Keratinocyte (primary cell): ENCODE results near the gene ASAP3. TPM values are rescaled to one million over a fixed set of nuclear protein-coding genes. Genes with fewer than 3 reads are reported as not detected.

Source experiments
- DNase-seq: peaks from one replicate; pipeline ENCODE4 v3.0.0-alpha.2; 2011; ENCODE audit warnings: low read depth, missing footprints, low spot score
- FAIRE-seq: peaks from 2 replicates; lab custom pipeline; 2011; peaks lifted over from hg19 to GRCh38; lab: Jason Lieb, UNC
- H2AFZ ChIP-seq: 2 replicates; pipeline ENCODE4 v1.6.0; 2012; ENCODE audit warnings: low read length, control low read depth, inconsistent platforms; ENCODE audit not compliant: control insufficient read depth
- H3K27ac ChIP-seq: 2 replicates; pipeline ENCODE4 v1.5.1; 2011; ENCODE audit warnings: low read length; ENCODE audit not compliant: control insufficient read depth, insufficient read depth
- H3K27me3 ChIP-seq: 3 replicates; pipeline ENCODE4 v1.6.0; 2011; ENCODE audit warnings: low read length; ENCODE audit not compliant: control insufficient read depth, insufficient read depth; ENCODE audit errors: extremely low read depth
- H3K36me3 ChIP-seq, 2 experiments: 2 replicates in 1 of 2; 3 replicates in 1 of 2; pipeline ENCODE4 v1.5.1; 2011; ENCODE audit warnings: low read length in 2 of 2, mild to moderate bottlenecking in 1 of 2; ENCODE audit not compliant: control insufficient read depth in 2 of 2, insufficient read depth in 2 of 2; ENCODE audit errors: extremely low read depth in 1 of 2
- H3K4me1 ChIP-seq: 3 replicates; pipeline ENCODE4 v1.5.1; 2011; ENCODE audit warnings: low read length; ENCODE audit not compliant: control insufficient read depth, insufficient read depth; ENCODE audit errors: extremely low read depth
- H3K4me2 ChIP-seq: 3 replicates; pipeline ENCODE4 v1.6.0; 2011; ENCODE audit warnings: low read depth, low read length; ENCODE audit not compliant: control insufficient read depth, insufficient read depth; ENCODE audit errors: extremely low read depth
- H3K4me3 ChIP-seq, 3 experiments: fragments of 200-600 bp in 1 of 3; sonication (generic) in 1 of 3; 2 replicates in 2 of 3; 3 replicates in 1 of 3; pipeline ENCODE4 v1.5.1; 2011 to 2016; ENCODE audit warnings: low read length in 3 of 3, mild to moderate bottlenecking in 3 of 3, control low read depth in 2 of 3, inconsistent platforms in 1 of 3, low read depth in 1 of 3, mixed read lengths in 1 of 3, mixed run types in 1 of 3, moderate library complexity in 1 of 3; ENCODE audit not compliant: control insufficient read depth in 2 of 3, insufficient read depth in 2 of 3; ENCODE audit errors: extremely low read depth in 1 of 3
- H3K79me2 ChIP-seq: 2 replicates; pipeline ENCODE4 v1.6.0; 2012; ENCODE audit warnings: low read length; ENCODE audit not compliant: control insufficient read depth, insufficient read depth
- H3K9ac ChIP-seq: 3 replicates; pipeline ENCODE4 v1.6.0; 2011; ENCODE audit warnings: low read length; ENCODE audit not compliant: control insufficient read depth, insufficient read depth; ENCODE audit errors: extremely low read depth
- H3K9me1 ChIP-seq: 3 replicates; pipeline ENCODE4 v1.6.0; 2011; ENCODE audit warnings: low read length; ENCODE audit not compliant: control insufficient read depth, insufficient read depth; ENCODE audit errors: extremely low read depth
- H3K9me3 ChIP-seq: 2 replicates; pipeline ENCODE4 v1.5.1; 2012; ENCODE audit warnings: low read depth, low read length; ENCODE audit not compliant: control insufficient read depth
- H4K20me1 ChIP-seq: 3 replicates; pipeline ENCODE4 v1.6.0; 2011; ENCODE audit warnings: low read length; ENCODE audit not compliant: control insufficient read depth, insufficient read depth; ENCODE audit errors: extremely low read depth
- EZH2 ChIP-seq: IDR thresholded peaks from one replicate; pipeline ENCODE4 v1.6.1; 2012; ENCODE audit warnings: inconsistent platforms, mild to moderate bottlenecking, low read length, moderate library complexity
- dilution Hi-C: fragments of 300-500 bp; cut with MboI; formaldehyde crosslinking; loops from one replicate; pipeline ENCODE4 v1.7.0; 2020; ENCODE audit warnings: low sequenced_read_pairs; ENCODE audit not compliant: extremely low pct_ligation_motif_present
- polyA plus RNA-seq, 5 experiments: library from polyadenylated mRNA; depleted of rRNA in 3 of 5; stranded (reverse) in 3 of 5; stranded (forward) in 1 of 5; unstranded in 1 of 5; fragments of >200 nt; gene quantifications; 1 replicate in 1 of 5; 2 replicates in 3 of 5; 3 replicates in 1 of 5; pipeline versions ENCODE4 v1.2.1 to v1.2.3, GENCODE V29; 2011 to 2012; ENCODE audit warnings: missing spikeins in 2 of 5, low read depth in 1 of 5, low replicate concordance in 1 of 5
- TF ChIP-seq, protein P1 (sequence below), 3 experiments: IDR thresholded peaks in 1 of 3; conservative IDR thresholded peaks in 1 of 3; optimal IDR thresholded peaks in 1 of 3; 2 replicates in 2 of 3; 3 replicates in 1 of 3; pipeline versions ENCODE3 to v1.5.1; 2011; ENCODE audit warnings: low read length in 3 of 3, mild to moderate bottlenecking in 3 of 3, moderate library complexity in 2 of 3, control low read depth in 1 of 3, inconsistent platforms in 1 of 3; ENCODE audit not compliant: insufficient read depth in 2 of 3; ENCODE audit errors: extremely low read depth in 1 of 3

Gene ASAP3
- polyA plus RNA-seq, 1 donor (not counting 4 experiments of a cell fraction or from before 2014, with no cell fraction given), result 11.4 TPM

DNA sequence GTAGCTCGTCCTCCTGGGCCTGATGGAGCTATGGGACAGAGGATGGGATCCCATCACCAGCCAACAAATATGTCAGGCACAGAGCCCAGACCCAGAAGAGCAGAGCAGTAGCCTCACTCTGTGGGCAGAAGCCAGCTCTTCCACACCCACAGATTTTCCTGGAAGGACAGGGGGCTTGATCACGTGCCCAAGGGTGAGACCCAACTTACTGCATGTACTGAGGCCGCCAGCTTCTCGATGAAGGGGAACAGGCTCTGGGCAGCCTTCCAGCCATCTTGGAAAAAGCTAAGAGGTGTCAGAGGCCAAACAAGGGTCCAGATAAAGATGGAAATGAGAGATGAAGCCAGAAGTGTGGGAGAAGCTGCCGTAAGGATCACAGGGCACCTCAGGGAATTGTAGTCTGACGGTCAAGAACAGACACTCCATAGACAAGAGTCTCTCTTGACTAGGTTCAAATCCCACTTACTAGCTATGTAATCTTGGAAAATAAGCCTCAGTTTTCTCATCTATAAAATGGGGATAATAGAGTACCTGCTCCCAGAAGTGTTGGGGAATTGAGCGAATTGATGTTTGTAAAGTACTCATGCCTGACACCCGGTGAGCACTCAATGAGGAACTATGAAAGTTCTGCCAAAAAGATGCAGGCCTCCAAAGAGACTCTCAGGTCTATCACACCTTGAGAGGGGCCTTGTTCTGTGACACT is 42.4 kb downstream of the ASAP3 start:
- no peak overlapping the region for H3K27ac ChIP-seq
- H3K79me2 ChIP-seq, result no peaks in the 10 kb centered on the region
- DNase-seq (no peak), FAIRE-seq (no peak)
- H3K4me2 ChIP-seq, result no peak overlapping the region
- H3K4me1 ChIP-seq, result no peaks in the 10 kb centered on the region
- H2AFZ ChIP-seq, result no peak overlapping the region
- H3K36me3 ChIP-seq, result peaks cover 0 to 12% of the 10 kb centered on the region in 2 experiments
- no peak overlapping the region for H3K9ac ChIP-seq
- TF ChIP-seq, protein P1, sequence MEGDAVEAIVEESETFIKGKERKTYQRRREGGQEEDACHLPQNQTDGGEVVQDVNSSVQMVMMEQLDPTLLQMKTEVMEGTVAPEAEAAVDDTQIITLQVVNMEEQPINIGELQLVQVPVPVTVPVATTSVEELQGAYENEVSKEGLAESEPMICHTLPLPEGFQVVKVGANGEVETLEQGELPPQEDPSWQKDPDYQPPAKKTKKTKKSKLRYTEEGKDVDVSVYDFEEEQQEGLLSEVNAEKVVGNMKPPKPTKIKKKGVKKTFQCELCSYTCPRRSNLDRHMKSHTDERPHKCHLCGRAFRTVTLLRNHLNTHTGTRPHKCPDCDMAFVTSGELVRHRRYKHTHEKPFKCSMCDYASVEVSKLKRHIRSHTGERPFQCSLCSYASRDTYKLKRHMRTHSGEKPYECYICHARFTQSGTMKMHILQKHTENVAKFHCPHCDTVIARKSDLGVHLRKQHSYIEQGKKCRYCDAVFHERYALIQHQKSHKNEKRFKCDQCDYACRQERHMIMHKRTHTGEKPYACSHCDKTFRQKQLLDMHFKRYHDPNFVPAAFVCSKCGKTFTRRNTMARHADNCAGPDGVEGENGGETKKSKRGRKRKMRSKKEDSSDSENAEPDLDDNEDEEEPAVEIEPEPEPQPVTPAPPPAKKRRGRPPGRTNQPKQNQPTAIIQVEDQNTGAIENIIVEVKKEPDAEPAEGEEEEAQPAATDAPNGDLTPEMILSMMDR (optimal IDR thresholded peaks at IDR 0.05 in 1 of 3, IDR thresholded peaks at IDR 0.05 in 1 of 3, conservative IDR thresholded peaks at IDR 0.05 in 1 of 3; ENCODE audit: extremely low read depth in 1 of 3, insufficient read depth in 2 of 3, low read length in 3 of 3), result no peak
- TF ChIP-seq EZH2, result no peak
- no peaks in the 10 kb centered on the region for H3K9me1 ChIP-seq
- no peaks in the 10 kb centered on the region for H4K20me1 ChIP-seq
- no peaks in the 10 kb centered on the region for H3K9me3 ChIP-seq
- H3K27me3 ChIP-seq, result no peaks in the 10 kb centered on the region
- no peak overlapping the region for H3K4me3 ChIP-seq
- dilution Hi-C loops, result no loop called here

DNA sequence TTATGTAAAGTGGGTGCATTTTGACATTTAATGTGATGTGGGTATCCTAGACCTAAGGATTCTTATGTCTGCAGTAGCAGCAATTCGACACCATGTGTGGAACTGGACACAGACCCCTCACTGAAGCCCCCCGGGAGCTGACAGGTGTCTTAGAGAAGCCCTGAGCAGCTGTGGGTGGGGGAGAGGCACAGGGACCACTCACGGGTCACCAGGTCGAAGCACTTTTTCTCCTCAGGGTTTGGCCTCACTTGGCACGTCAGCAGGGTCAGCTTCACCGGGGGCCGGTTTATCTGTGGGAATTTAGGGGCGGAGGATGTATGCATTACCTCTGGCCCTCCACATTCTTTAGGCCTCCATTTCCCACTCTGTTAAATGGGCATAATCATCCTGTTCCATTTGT is 45.4 kb downstream of the ASAP3 start:
- no peak for DNase-seq
- Histone ChIP-seq H3K27me3 (no peaks in the 10 kb centered on the region), H3K4me2 (no peak overlapping the region), H2AFZ (no peak overlapping the region), H3K36me3 (peaks cover 0 to 19% of the 10 kb centered on the region in 2 experiments), H3K79me2 (no peaks in the 10 kb centered on the region), H3K4me3 (no peak overlapping the region), H3K9ac (no peak overlapping the region), H3K9me1 (no peaks in the 10 kb centered on the region), H4K20me1 (no peaks in the 10 kb centered on the region), H3K4me1 (no peaks in the 10 kb centered on the region), H3K27ac (no peak overlapping the region), H3K9me3 (no peaks in the 10 kb centered on the region)
- no peak for TF ChIP-seq EZH2
- TF ChIP-seq, protein P1 (optimal IDR thresholded peaks at IDR 0.05 in 1 of 3, IDR thresholded peaks at IDR 0.05 in 1 of 3, conservative IDR thresholded peaks at IDR 0.05 in 1 of 3; ENCODE audit: extremely low read depth in 1 of 3, insufficient read depth in 2 of 3, low read length in 3 of 3), result no peak
- dilution Hi-C loops, result no loop called here
- no peak for FAIRE-seq
